GM23338 (cell line): Measurements from ENCODE around the gene SPIN3. TPM values are rescaled to one million over a fixed set of nuclear protein-coding genes. Genes with fewer than 3 reads are reported as not detected.
A peak's percentile ranks its signal among the peaks of the same experiment; 100 is the strongest.
"Not testable (repeated sequence)": the region's sequence is repeated elsewhere in the genome, so short reads cannot be mapped to it uniquely, and the experiment has no call there.

Experiments used
- ATAC-seq: fragments of 200-7000 bp; cut with Tn5 transposase; 3 replicates; pipeline ENCODE4 v1.9.1; 2020
- DNase-seq: peaks from one replicate; pipeline ENCODE4 v3.0.0-alpha.2; 2015; ENCODE audit warnings: low spot score
- H2AFZ ChIP-seq: fragments of 200-600 bp; sonication (generic); 2 replicates; pipeline ENCODE4 v1.8.0; 2016; ENCODE audit warnings: antibody characterized with exemption, mild to moderate bottlenecking, moderate library complexity
- H3F3A ChIP-seq: fragments of 200-600 bp; sonication (generic); replicated peaks from 2 replicates; pipeline ENCODE4 v1.8.0; 2017; ENCODE audit warnings: antibody characterized with exemption, mixed run types, low read depth
- H3K27ac ChIP-seq: fragments of 200-600 bp; sonication (generic); 2 replicates; pipeline ENCODE4 v1.6.1; 2016; ENCODE audit warnings: low read depth
- H3K27me3 ChIP-seq: fragments of 200-600 bp; sonication (generic); 2 replicates; pipeline ENCODE4 v1.8.0; 2016; ENCODE audit warnings: mild to moderate bottlenecking, mixed run types, moderate library complexity; ENCODE audit not compliant: insufficient read depth
- H3K36me3 ChIP-seq: fragments of 200-600 bp; sonication (generic); 2 replicates; pipeline ENCODE4 v1.8.0; 2016; ENCODE audit warnings: mild to moderate bottlenecking; ENCODE audit not compliant: insufficient read depth
- H3K4me1 ChIP-seq: fragments of 200-600 bp; sonication (generic); 2 replicates; pipeline ENCODE4 v1.8.0; 2016; ENCODE audit warnings: mild to moderate bottlenecking, moderate library complexity; ENCODE audit not compliant: insufficient read depth
- H3K4me2 ChIP-seq: fragments of 200-600 bp; sonication (generic); 2 replicates; pipeline ENCODE4 v1.7.1; 2017; ENCODE audit warnings: mixed run types
- H3K4me3 ChIP-seq: fragments of 200-600 bp; sonication (generic); 2 replicates; pipeline ENCODE4 v1.6.1; 2016; ENCODE audit warnings: mixed run types
- H3K79me2 ChIP-seq: fragments of 200-600 bp; sonication (generic); replicated peaks from 2 replicates; pipeline ENCODE4 v1.8.0; 2017; ENCODE audit warnings: mild to moderate bottlenecking; ENCODE audit not compliant: insufficient read depth
- H3K9me2 ChIP-seq: fragments of 200-600 bp; sonication (generic); 2 replicates; pipeline ENCODE4 v1.8.0; 2017; ENCODE audit not compliant: insufficient read depth
- H4K20me1 ChIP-seq: fragments of 200-600 bp; sonication (generic); replicated peaks from 2 replicates; pipeline ENCODE4 v1.8.0; 2017; ENCODE audit warnings: mild to moderate bottlenecking; ENCODE audit not compliant: insufficient read depth
- H3K27ac Mint-ChIP-seq: 2 replicates; pipeline ENCODE4 v1.8.0; 2020; ENCODE audit warnings: inconsistent platforms, mild to moderate bottlenecking, moderate library complexity, mixed read lengths
- H3K27me3 Mint-ChIP-seq: 3 replicates; pipeline ENCODE4 v1.8.0; 2022; ENCODE audit warnings: low read depth, mild to moderate bottlenecking, moderate library complexity, mixed read lengths, inconsistent platforms; ENCODE audit not compliant: insufficient read depth, poor library complexity
- H3K36me3 Mint-ChIP-seq: 3 replicates; pipeline ENCODE4 v1.8.0; 2021; ENCODE audit warnings: low read depth, mild to moderate bottlenecking, inconsistent platforms, moderate library complexity, mixed read lengths
- H3K4me1 Mint-ChIP-seq: 3 replicates; pipeline ENCODE4 v1.8.0; 2020; ENCODE audit warnings: mild to moderate bottlenecking, inconsistent platforms, mixed read lengths
- H3K4me3 Mint-ChIP-seq: 3 replicates; pipeline ENCODE4 v1.8.0; 2021; ENCODE audit warnings: moderate library complexity, mild to moderate bottlenecking, inconsistent platforms, mixed read lengths
- H3K9me3 Mint-ChIP-seq: 3 replicates; pipeline ENCODE4 v1.8.0; 2020; ENCODE audit warnings: moderate library complexity, mild to moderate bottlenecking, inconsistent platforms, mixed read lengths
- CREB1 ChIP-seq: fragments of 250-450 bp; sonication (Bioruptor Pico); IDR thresholded peaks from 2 replicates; pipeline ENCODE4 v1.5.0; 2020; ENCODE audit warnings: low read depth, mild to moderate bottlenecking, moderate library complexity
- EZH2 ChIP-seq: fragments of 200-600 bp; sonication (generic); IDR thresholded peaks from one replicate; pipeline ENCODE4 v1.8.0; 2017; ENCODE audit warnings: antibody characterized with exemption, mild to moderate bottlenecking, low read depth; ENCODE audit not compliant: unreplicated experiment
- NANOG ChIP-seq: IDR thresholded peaks from 2 replicates; pipeline ENCODE4 v1.6.1; 2016; ENCODE audit warnings: antibody characterized with exemption, borderline replicate concordance
- POLR2AphosphoS5 ChIP-seq: IDR thresholded peaks from 2 replicates; pipeline ENCODE4 v1.6.1; 2016; ENCODE audit warnings: antibody characterized with exemption, low read depth
- long read RNA-seq: library from polyadenylated mRNA; unstranded; transcript quantifications from one replicate; pipeline ENCODE4 v2.0.0, GENCODE V29; 2020; ENCODE audit not compliant: unreplicated experiment
- polyA plus RNA-seq: library from polyadenylated mRNA; unstranded; fragments of >200 nt; fragmentation: Nextera tagmentation; extraction: Ambion mirVana; gene quantifications from 2 replicates; pipeline ENCODE4 v1.2.1, GENCODE V29; 2016
- total RNA-seq: library from RNA; depleted of rRNA; stranded (reverse); fragments of >200 nt; shearing (Covaris generic); gene quantifications from 2 replicates; pipeline ENCODE4 v1.2.3, GENCODE V29; 2014; rRNA removed
- TF ChIP-seq, protein P1 (sequence below): IDR thresholded peaks from one replicate; pipeline ENCODE4 v1.6.1; 2018; ENCODE audit warnings: antibody characterized with exemption; ENCODE audit not compliant: unreplicated experiment

SPIN3 gene
- total RNA-seq (13.0 and 18.2 TPM in 2 replicates), polyA plus RNA-seq (14.8 and 14.9 TPM in 2 replicates)
- long read RNA-seq, full-length matches to known transcripts: 7 of 8 reads
- long read RNA-seq, partial matches to known transcripts: 0 of 8 reads
- long read RNA-seq, other reads (novel, unspliced or antisense): 1 of 8 reads

DNA sequence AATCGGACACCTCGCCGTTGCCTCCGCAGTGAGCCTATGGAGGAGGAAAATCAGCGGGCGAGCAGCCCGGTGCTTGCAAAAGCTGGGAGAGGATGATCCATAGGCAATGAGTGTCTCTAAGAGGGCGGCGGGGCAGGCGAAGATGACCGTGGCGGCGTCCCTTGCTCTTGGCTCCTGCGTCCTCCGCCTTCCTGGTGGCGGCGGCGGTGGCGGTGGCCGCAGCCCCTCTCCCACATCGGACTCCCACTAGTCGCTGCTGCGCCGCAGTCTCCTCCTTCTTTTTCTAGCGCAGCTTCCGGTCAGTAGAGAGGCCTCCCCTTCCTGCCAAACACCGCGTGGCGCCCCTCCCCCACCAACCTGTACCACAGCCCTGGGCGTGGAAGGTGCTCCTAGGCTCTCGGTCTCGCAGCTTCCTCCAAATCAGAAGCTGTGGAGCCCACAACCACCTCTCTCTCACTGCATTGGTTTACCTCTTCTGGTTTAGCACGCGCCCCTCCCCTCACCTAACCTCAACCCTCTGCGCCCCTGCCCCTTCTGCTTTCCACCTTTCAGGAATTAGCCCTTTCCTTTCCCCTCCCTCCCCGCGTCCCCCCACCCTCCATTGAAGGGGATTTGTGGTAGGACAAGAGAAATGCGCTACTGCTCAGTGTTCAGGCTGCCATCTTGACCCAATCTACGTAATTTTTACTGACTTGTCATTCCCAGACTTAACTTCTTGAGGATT, at the start of gene SPIN3:
Gene SPIN3, minus strand, starts transcription at position 271 of the 724 bp plus-strand sequence. CDS start 594 bp downstream, outside the sequence.
- Histone ChIP-seq H3K9me2 (no peaks in the 10 kb centered on the region), H3F3A (no peaks in the 10 kb centered on the region), H3K4me2 (peak within 1 kb of the TSS; percentile 70), H4K20me1 (no peaks in the 10 kb centered on the region), H3K27me3 (no peaks in the 10 kb centered on the region), H3K4me3 (peak within 1 kb of the TSS; percentile 72), H3K27ac (peak within 1 kb of the TSS; percentile 97), H3K79me2 (peaks cover 17% of the 10 kb centered on the region), H2AFZ (peak within 1 kb of the TSS; percentile 84; the same call in 1 of the 2 replicates), H3K36me3 (peaks cover 5% of the 10 kb centered on the region; the same call in 1 of the 2 replicates), H3K4me1 (peaks cover 12% of the 10 kb centered on the region)
- peak within 1 kb of the TSS; percentile 93 for H3K4me3 Mint-ChIP-seq
- no peaks in the 10 kb centered on the region for H3K9me3 Mint-ChIP-seq
- peaks cover 43% of the 10 kb centered on the region for H3K36me3 Mint-ChIP-seq
- peaks cover 4% of the 10 kb centered on the region for H3K27me3 Mint-ChIP-seq
- H3K4me1 Mint-ChIP-seq: peaks cover 21% of the 10 kb centered on the region; the same call in 2 of the 3 replicates
- DNase-seq: peak; percentile 86
- peak within 1 kb of the TSS; percentile 98 for H3K27ac Mint-ChIP-seq
- TF ChIP-seq POLR2AphosphoS5: peak; percentile 67
- TF ChIP-seq NANOG: no peak
- TF ChIP-seq CREB1 (CRISPR knock-in tag): no peak
- peak; percentile 98 for ATAC-seq

- ATAC-seq: no peak
- no peaks in the 10 kb centered on the region for H3K4me1 Mint-ChIP-seq
Measured at GRCh38 chrX:57044245-57044644, 48.9 kb upstream of the SPIN3 start.

DNA sequence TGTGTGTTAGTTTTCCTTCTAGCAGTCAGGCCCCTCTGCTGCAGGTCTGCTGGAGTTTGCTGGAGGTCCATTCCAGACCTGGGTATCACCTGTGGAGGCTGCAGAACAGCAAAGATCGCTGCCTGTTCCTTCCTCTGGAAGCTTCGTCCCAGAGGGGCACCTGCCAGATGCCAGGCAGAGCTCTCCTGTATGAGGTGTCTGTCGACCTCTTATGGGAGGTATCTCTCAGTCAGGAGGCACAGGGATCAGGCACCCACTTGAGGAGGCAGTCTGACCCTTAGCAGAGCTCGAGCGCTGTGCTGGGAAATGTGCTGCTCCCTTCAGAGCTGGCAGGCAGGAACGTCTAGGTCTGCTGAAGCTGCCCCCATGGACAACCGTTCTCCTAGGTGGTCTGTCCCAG, 41.9 kb upstream of the SPIN3 start:
- not testable (repeated sequence) for ATAC-seq, H4K20me1 ChIP-seq, H3K27ac ChIP-seq, H3K4me3 ChIP-seq, H3K27ac Mint-ChIP-seq, H2AFZ ChIP-seq, H3K27me3 ChIP-seq, H3K4me2 ChIP-seq, DNase-seq, H3K4me1 Mint-ChIP-seq, H3K79me2 ChIP-seq, H3K9me2 ChIP-seq, H3K27me3 Mint-ChIP-seq, H3K9me3 Mint-ChIP-seq, H3K4me3 Mint-ChIP-seq, H3K4me1 ChIP-seq, H3K36me3 ChIP-seq, H3K36me3 Mint-ChIP-seq, H3F3A ChIP-seq

More at GRCh38 chrX:57044245-57044644, 48.9 kb upstream of the SPIN3 start:
- H3K9me3 Mint-ChIP-seq: no peaks in the 10 kb centered on the region; the same call in 2 of the 3 replicates
- TF ChIP-seq CREB1 (CRISPR knock-in tag): no peak
- no peak for TF ChIP-seq EZH2
- TF ChIP-seq, protein P1, sequence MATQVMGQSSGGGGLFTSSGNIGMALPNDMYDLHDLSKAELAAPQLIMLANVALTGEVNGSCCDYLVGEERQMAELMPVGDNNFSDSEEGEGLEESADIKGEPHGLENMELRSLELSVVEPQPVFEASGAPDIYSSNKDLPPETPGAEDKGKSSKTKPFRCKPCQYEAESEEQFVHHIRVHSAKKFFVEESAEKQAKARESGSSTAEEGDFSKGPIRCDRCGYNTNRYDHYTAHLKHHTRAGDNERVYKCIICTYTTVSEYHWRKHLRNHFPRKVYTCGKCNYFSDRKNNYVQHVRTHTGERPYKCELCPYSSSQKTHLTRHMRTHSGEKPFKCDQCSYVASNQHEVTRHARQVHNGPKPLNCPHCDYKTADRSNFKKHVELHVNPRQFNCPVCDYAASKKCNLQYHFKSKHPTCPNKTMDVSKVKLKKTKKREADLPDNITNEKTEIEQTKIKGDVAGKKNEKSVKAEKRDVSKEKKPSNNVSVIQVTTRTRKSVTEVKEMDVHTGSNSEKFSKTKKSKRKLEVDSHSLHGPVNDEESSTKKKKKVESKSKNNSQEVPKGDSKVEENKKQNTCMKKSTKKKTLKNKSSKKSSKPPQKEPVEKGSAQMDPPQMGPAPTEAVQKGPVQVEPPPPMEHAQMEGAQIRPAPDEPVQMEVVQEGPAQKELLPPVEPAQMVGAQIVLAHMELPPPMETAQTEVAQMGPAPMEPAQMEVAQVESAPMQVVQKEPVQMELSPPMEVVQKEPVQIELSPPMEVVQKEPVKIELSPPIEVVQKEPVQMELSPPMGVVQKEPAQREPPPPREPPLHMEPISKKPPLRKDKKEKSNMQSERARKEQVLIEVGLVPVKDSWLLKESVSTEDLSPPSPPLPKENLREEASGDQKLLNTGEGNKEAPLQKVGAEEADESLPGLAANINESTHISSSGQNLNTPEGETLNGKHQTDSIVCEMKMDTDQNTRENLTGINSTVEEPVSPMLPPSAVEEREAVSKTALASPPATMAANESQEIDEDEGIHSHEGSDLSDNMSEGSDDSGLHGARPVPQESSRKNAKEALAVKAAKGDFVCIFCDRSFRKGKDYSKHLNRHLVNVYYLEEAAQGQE: no peak
- TF ChIP-seq POLR2AphosphoS5: no peak
- H3K27me3 Mint-ChIP-seq: no peaks in the 10 kb centered on the region
- Histone ChIP-seq H2AFZ (no peak overlapping the region), H3K4me1 (no peaks in the 10 kb centered on the region), H3K4me3 (no peak overlapping the region), H3K79me2 (no peaks in the 10 kb centered on the region), H3K27ac (no peak overlapping the region), H3K36me3 (no peaks in the 10 kb centered on the region), H3K4me2 (no peak overlapping the region), H4K20me1 (no peaks in the 10 kb centered on the region), H3K27me3 (no peaks in the 10 kb centered on the region), H3F3A (no peaks in the 10 kb centered on the region), H3K9me2 (no peaks in the 10 kb centered on the region)
- DNase-seq: no peak
- no peak overlapping the region for H3K4me3 Mint-ChIP-seq
- no peaks in the 10 kb centered on the region for H3K36me3 Mint-ChIP-seq
- no peak overlapping the region for H3K27ac Mint-ChIP-seq
